IMR-90 (cell line): ENCODE results near the gene ESRP2. TPM values are rescaled to one million over a fixed set of nuclear protein-coding genes. Genes with fewer than 3 reads are reported as not detected.

Experiments
- ATAC-seq: fragments of 200-7000 bp; cut with Tn5 transposase; 2 replicates; pipeline ENCODE4 v1.9.1; 2020; ENCODE audit warnings: low read depth, mild to moderate bottlenecking, moderate library complexity
- BruUV-seq: library from RNA; stranded (reverse); fragments of 400-500 nt; replicated peaks from 2 replicates; lab custom pipeline; 2021; lab: Mats Ljungman, UMichigan
- CTCF ChIA-PET: fragments of 300-600 bp; formaldehyde crosslinking; extraction: SDS; loops from one replicate; lab custom pipeline; 2021; ENCODE audit warnings: antibody characterized with exemption; lab: Yijun Ruan, JAX
- POLR2A ChIA-PET: fragments of 300-600 bp; sonication (Branson Sonifier 250); formaldehyde crosslinking; loops from one replicate; lab custom pipeline; 2022; ENCODE audit warnings: antibody characterized with exemption; ENCODE audit not compliant: unreplicated experiment; lab: Charles Lee
- DNase-seq: peaks from one replicate; pipeline ENCODE4 v3.0.0; 2013
- H2AFZ ChIP-seq: replicated peaks from 2 replicates; pipeline ENCODE3; 2013; ENCODE audit warnings: low read length, mild to moderate bottlenecking; ENCODE audit not compliant: poor library complexity
- H2AK5ac ChIP-seq: 2 replicates; pipeline ENCODE4 v1.6.1; 2013; ENCODE audit warnings: low read depth, low read length, inconsistent platforms
- H2AK9ac ChIP-seq: replicated peaks from 2 replicates; pipeline ENCODE3; 2013; ENCODE audit warnings: mild to moderate bottlenecking, low read depth, low read length, moderate library complexity; ENCODE audit not compliant: poor library complexity
- H2BK120ac ChIP-seq: 2 replicates; pipeline ENCODE4 v1.6.1; 2013; ENCODE audit warnings: low read depth, low read length, inconsistent platforms
- H2BK15ac ChIP-seq: 3 replicates; pipeline ENCODE4 v1.6.1; 2013; ENCODE audit warnings: low read depth, low read length, inconsistent platforms
- H2BK20ac ChIP-seq: 2 replicates; pipeline ENCODE4 v1.6.1; 2013; ENCODE audit warnings: low read depth, mild to moderate bottlenecking, inconsistent platforms, low read length, moderate library complexity
- H2BK5ac ChIP-seq: 2 replicates; pipeline ENCODE4 v1.6.1; 2013; ENCODE audit warnings: mild to moderate bottlenecking, low read depth, low read length, inconsistent platforms; ENCODE audit not compliant: poor library complexity, severe bottlenecking
- H3K14ac ChIP-seq: replicated peaks from 2 replicates; pipeline ENCODE4 v1.6.1; 2013; ENCODE audit warnings: low read depth, low read length, inconsistent platforms
- H3K18ac ChIP-seq: 2 replicates; pipeline ENCODE4 v1.6.1; 2013; ENCODE audit warnings: low read depth, low read length, control low read depth
- H3K23ac ChIP-seq: 2 replicates; pipeline ENCODE4 v1.6.1; 2013; ENCODE audit warnings: low read depth, low read length, inconsistent platforms
- H3K27ac ChIP-seq: 2 replicates; pipeline ENCODE4 v1.5.1; 2013; ENCODE audit warnings: mild to moderate bottlenecking, control low read depth, low read length; ENCODE audit not compliant: insufficient read depth
- H3K27me3 ChIP-seq: 2 replicates; pipeline ENCODE4 v1.6.1; 2013; ENCODE audit warnings: low read length; ENCODE audit not compliant: control insufficient read depth, insufficient read depth
- H3K36me3 ChIP-seq: 2 replicates; pipeline ENCODE4 v1.6.1; 2013; ENCODE audit warnings: low read length, mixed read lengths; ENCODE audit not compliant: control insufficient read depth, insufficient read depth
- H3K4ac ChIP-seq: 2 replicates; pipeline ENCODE4 v1.6.1; 2013; ENCODE audit warnings: low read depth, low read length, inconsistent platforms
- H3K4me1 ChIP-seq: 2 replicates; pipeline ENCODE4 v1.6.1; 2013; ENCODE audit warnings: low read length, mixed read lengths; ENCODE audit not compliant: control insufficient read depth, insufficient read depth
- H3K4me2 ChIP-seq: 2 replicates; pipeline ENCODE4 v1.6.1; 2013; ENCODE audit warnings: low read depth, mild to moderate bottlenecking, control low read depth, low read length, moderate library complexity
- H3K4me3 ChIP-seq: 2 replicates; pipeline ENCODE4 v1.5.1; 2013; ENCODE audit warnings: low read depth, mild to moderate bottlenecking, control low read depth, low read length, moderate library complexity; ENCODE audit not compliant: insufficient read depth
- H3K56ac ChIP-seq: 2 replicates; pipeline ENCODE4 v1.6.1; 2013; ENCODE audit warnings: low read length, inconsistent platforms; ENCODE audit not compliant: insufficient read depth; ENCODE audit errors: extremely low read depth
- H3K79me1 ChIP-seq, 2 experiments: 2 replicates each; pipeline ENCODE4 v1.6.1; 2013; ENCODE audit warnings: low read length in 2 of 2, inconsistent platforms in 1 of 2, low read depth in 1 of 2
- H3K9ac ChIP-seq: 2 replicates; pipeline ENCODE4 v1.6.1; 2013; ENCODE audit warnings: low read depth, low read length, control low read depth
- H3K9me1 ChIP-seq: 2 replicates; pipeline ENCODE4 v1.6.1; 2013; ENCODE audit warnings: low read length, inconsistent platforms; ENCODE audit not compliant: insufficient read depth
- H3K9me3 ChIP-seq: 2 replicates; pipeline ENCODE4 v1.6.1; 2013; ENCODE audit warnings: low read length; ENCODE audit not compliant: control insufficient read depth, insufficient read depth
- H4K20me1 ChIP-seq: 2 replicates; pipeline ENCODE4 v1.6.1; 2013; ENCODE audit warnings: low read length, inconsistent platforms; ENCODE audit not compliant: insufficient read depth
- H4K5ac ChIP-seq: 2 replicates; pipeline ENCODE4 v1.6.1; 2013; ENCODE audit warnings: mild to moderate bottlenecking, low read depth, low read length, control low read depth
- H4K8ac ChIP-seq, 2 experiments: 2 replicates each; pipeline ENCODE4 v1.6.1; 2013; ENCODE audit warnings: low read depth in 2 of 2, low read length in 2 of 2, control low read depth in 1 of 2, inconsistent platforms in 1 of 2
- H4K91ac ChIP-seq: 2 replicates; pipeline ENCODE4 v1.6.1; 2013; ENCODE audit warnings: low read depth, low read length, inconsistent platforms; ENCODE audit not compliant: insufficient read depth
- BHLHE40 ChIP-seq: fragments of 150-350 bp; IDR thresholded peaks from 2 replicates; pipeline ENCODE4 v1.6.1; 2016; ENCODE audit warnings: mild to moderate bottlenecking, low read depth, low read length
- FOS ChIP-seq: fragments of 150-350 bp; IDR thresholded peaks from 2 replicates; pipeline ENCODE4 v1.6.1; 2016; ENCODE audit warnings: low read depth, low read length
- MAFK ChIP-seq: IDR thresholded peaks from 2 replicates; pipeline ENCODE4 v1.6.1; 2012; ENCODE audit warnings: low read depth, low read length, improper control_type of control experiment
- MAZ ChIP-seq: IDR thresholded peaks from 2 replicates; pipeline ENCODE4 v1.6.1; 2012; ENCODE audit warnings: low read depth, mild to moderate bottlenecking, low read length, improper control_type of control experiment, moderate library complexity, borderline replicate concordance
- WGBS, 2 experiments: methylation state at CpG; one replicate each; pipeline versions ENCODE4 v1.1.5 to v1.1.7; 2013; ENCODE audit warnings: missing lambda C conversion rate in 2 of 2; ENCODE audit not compliant: insufficient read length in 1 of 2; ENCODE audit errors: extremely low coverage in 2 of 2; 5-methylcytosine and 5-hydroxymethylcytosine counted together
- dilution Hi-C: fragments of 300-500 bp; cut with HindIII; formaldehyde crosslinking; loops from one replicate; pipeline ENCODE4 v1.14.3; 2018; ENCODE audit warnings: low sequenced_read_pairs; ENCODE audit not compliant: unreplicated experiment
- in situ Hi-C: fragments of 300-500 bp; cut with MboI; formaldehyde crosslinking; loops from 3 replicates; pipeline ENCODE4 v1.14.3; 2019; ENCODE audit warnings: low sequenced_read_pairs, inconsistent platforms, mixed read lengths
- intact Hi-C: fragments of 100-400 bp; cut with micrococcal nuclease; formaldehyde crosslinking; loops from 2 replicates; pipeline ENCODE4 v1.10.0; 2022
- polyA plus RNA-seq, 3 experiments: library from polyadenylated mRNA; depleted of rRNA; stranded (reverse); fragments of >200 nt; gene quantifications; 2 replicates each; pipeline ENCODE4 v1.2.3, GENCODE V29; 2012; ENCODE audit warnings: low replicate concordance in 1 of 3
- total RNA-seq: library from RNA; depleted of rRNA; stranded (reverse); fragments of >200 nt; gene quantifications from 2 replicates; pipeline ENCODE4 v1.2.3, GENCODE V29; 2012
- TF ChIP-seq, protein P1 (sequence below): conservative IDR thresholded peaks from 2 replicates; pipeline ENCODE4 v1.5.1; 2012; ENCODE audit warnings: mild to moderate bottlenecking, low read depth, low read length, improper control_type of control experiment

Gene ESRP2
- total and polyA plus RNA-seq, 2 of the 4 experiments (the other 2 are of a cell fraction) = 0.07 TPM; not detected in 1

DNA sequence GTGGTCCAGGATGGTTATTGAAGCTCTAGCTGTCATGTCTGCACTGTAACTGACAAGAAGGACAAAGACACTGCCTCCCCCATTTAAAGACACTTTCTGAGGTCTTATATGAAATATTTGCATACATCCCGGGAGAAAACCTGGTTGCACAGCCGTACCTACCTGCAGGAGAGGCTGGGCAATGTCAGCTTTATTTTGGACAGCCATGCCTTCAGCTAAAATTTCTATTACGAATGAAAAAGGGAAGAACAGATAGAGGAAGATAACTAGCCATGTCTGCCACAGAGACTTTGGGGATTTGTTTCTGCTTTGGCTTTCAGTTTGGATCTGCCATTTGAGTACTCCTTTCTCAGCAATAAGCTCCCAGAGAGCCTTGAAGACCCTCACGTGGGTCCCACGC is 47.4 kb upstream of the ESRP2 start:
- intact Hi-C loops (no loop called here), dilution Hi-C loops (no loop called here), in situ Hi-C loops (no loop called here)
- no peak overlapping the region for H3K18ac ChIP-seq
- H3K9me1 ChIP-seq = peaks cover 28% of the 10 kb centered on the region
- peaks cover 71% of the 10 kb centered on the region for H4K20me1 ChIP-seq
- no peak overlapping the region for H2BK5ac ChIP-seq
- TF ChIP-seq MAFK (no peak), BHLHE40 (no peak), FOS (no peak), MAZ (no peak)
- TF ChIP-seq, protein P1, sequence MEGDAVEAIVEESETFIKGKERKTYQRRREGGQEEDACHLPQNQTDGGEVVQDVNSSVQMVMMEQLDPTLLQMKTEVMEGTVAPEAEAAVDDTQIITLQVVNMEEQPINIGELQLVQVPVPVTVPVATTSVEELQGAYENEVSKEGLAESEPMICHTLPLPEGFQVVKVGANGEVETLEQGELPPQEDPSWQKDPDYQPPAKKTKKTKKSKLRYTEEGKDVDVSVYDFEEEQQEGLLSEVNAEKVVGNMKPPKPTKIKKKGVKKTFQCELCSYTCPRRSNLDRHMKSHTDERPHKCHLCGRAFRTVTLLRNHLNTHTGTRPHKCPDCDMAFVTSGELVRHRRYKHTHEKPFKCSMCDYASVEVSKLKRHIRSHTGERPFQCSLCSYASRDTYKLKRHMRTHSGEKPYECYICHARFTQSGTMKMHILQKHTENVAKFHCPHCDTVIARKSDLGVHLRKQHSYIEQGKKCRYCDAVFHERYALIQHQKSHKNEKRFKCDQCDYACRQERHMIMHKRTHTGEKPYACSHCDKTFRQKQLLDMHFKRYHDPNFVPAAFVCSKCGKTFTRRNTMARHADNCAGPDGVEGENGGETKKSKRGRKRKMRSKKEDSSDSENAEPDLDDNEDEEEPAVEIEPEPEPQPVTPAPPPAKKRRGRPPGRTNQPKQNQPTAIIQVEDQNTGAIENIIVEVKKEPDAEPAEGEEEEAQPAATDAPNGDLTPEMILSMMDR = no peak
- H4K5ac ChIP-seq = no peak overlapping the region
- ChIA-PET POLR2A (no interaction called here), CTCF (interaction anchor here (0.9 kb wide), 1 partner anchor 9 kb away, joined by 3 read pairs; no protein-coding TSS in a partner anchor)
- no peak overlapping the region for H4K8ac ChIP-seq
- no peak overlapping the region for H2BK20ac ChIP-seq
- no peaks in the 10 kb centered on the region for H3K9me3 ChIP-seq
- H2AK9ac ChIP-seq = no peak overlapping the region
- H3K56ac ChIP-seq = no peak overlapping the region
- H3K4me3 ChIP-seq = no peak overlapping the region
- H3K23ac ChIP-seq = no peak overlapping the region
- H2AK5ac ChIP-seq = no peak overlapping the region
- H3K9ac ChIP-seq = no peak overlapping the region
- H3K36me3 ChIP-seq = peaks cover 23% of the 10 kb centered on the region
- ATAC-seq (no peak), DNase-seq (no peak)
- H3K27me3 ChIP-seq = no peaks in the 10 kb centered on the region
- peaks cover 16 to 87% of the 10 kb centered on the region in 2 experiments for H3K79me1 ChIP-seq
- no peak overlapping the region for H3K14ac ChIP-seq
- BruUV-seq = no TSS peak
- no CpG with 5 or more reads among the region's 5 CpGs for WGBS, 2 experiments
- H3K4me1 ChIP-seq = peaks cover 10% of the 10 kb centered on the region
- peak overlapping the region; percentile 23; the same call in 1 of the 2 replicates for H3K27ac ChIP-seq
- no peak overlapping the region for H3K4me2 ChIP-seq
- no peak overlapping the region for H3K4ac ChIP-seq
- H2BK15ac ChIP-seq = no peak overlapping the region
- H2BK120ac ChIP-seq = no peak overlapping the region
- no peak overlapping the region for H4K91ac ChIP-seq
- H2AFZ ChIP-seq = no peak overlapping the region
